Kidney (tissue), 14 donors: Measurements from ENCODE around the gene ADAMTS6. TPM values are rescaled to one million over a fixed set of nuclear protein-coding genes. Genes with fewer than 3 reads are reported as not detected.

Experiments
- DNase-seq, 5 donors: peaks; one replicate each; pipeline ENCODE4 v3.0.0-alpha.2; 2013 to 2020
- FAIRE-seq: peaks from 2 replicates; lab custom pipeline; 2012; peaks lifted over from hg19 to GRCh38; lab: Jason Lieb, UNC
- H3K27ac ChIP-seq, 2 donors: one replicate each; pipeline ENCODE4 v1.7.0; 2013; ENCODE audit warnings: low read depth in 2 of 2, low read length in 2 of 2, inconsistent platforms in 1 of 2
- H3K27me3 ChIP-seq: one replicate; pipeline ENCODE4 v1.7.1; 2013; ENCODE audit warnings: low read length, inconsistent platforms; ENCODE audit not compliant: control insufficient read depth, insufficient read depth
- H3K36me3 ChIP-seq, 3 donors: one replicate each; pipeline versions ENCODE4 v1.7.0 to v1.7.1; 2013; ENCODE audit warnings: low read length in 3 of 3, control low read depth in 1 of 3, inconsistent platforms in 1 of 3; ENCODE audit not compliant: insufficient read depth in 3 of 3, control insufficient read depth in 2 of 3
- H3K4me1 ChIP-seq, 3 donors: one replicate each; pipeline versions ENCODE4 v1.7.0 to v1.7.1; 2013; ENCODE audit warnings: low read length in 3 of 3, inconsistent platforms in 1 of 3, low read depth in 1 of 3; ENCODE audit not compliant: control insufficient read depth in 2 of 3, insufficient read depth in 2 of 3
- H3K4me3 ChIP-seq, 3 donors: one replicate each; pipeline versions ENCODE4 v1.7.0 to v1.8.1; 2013; ENCODE audit warnings: low read length in 3 of 3, control low read depth in 1 of 3, inconsistent platforms in 1 of 3
- H3K9ac ChIP-seq, 3 donors: one replicate each; pipeline versions ENCODE4 v1.7.0 to v1.7.1; 2013; ENCODE audit warnings: low read length in 3 of 3, control low read depth in 1 of 3, inconsistent platforms in 1 of 3
- H3K9me3 ChIP-seq, 3 donors: one replicate each; pipeline versions ENCODE4 v1.7.0 to v1.7.1; 2013; ENCODE audit warnings: low read length in 3 of 3, control low read depth in 1 of 3, inconsistent platforms in 1 of 3; ENCODE audit not compliant: control insufficient read depth in 2 of 3, insufficient read depth in 1 of 3
- CTCF ChIP-seq: IDR thresholded peaks from 3 replicates; pipeline ENCODE4 v1.5.1; 2012; ENCODE audit warnings: mild to moderate bottlenecking, moderate library complexity, borderline replicate concordance; ENCODE audit not compliant: insufficient read depth; ENCODE audit errors: extremely low read depth
- intact Hi-C: fragments of 100-400 bp; cut with DNase I; formaldehyde crosslinking; loops from one replicate; pipeline ENCODE4 v1.11.1; 2022
- polyA plus RNA-seq: library from polyadenylated mRNA; stranded (reverse); fragments of 350-450 nt; fragmentation: Illumina TruSeq; extraction: RNeasy Lipid Tissue Mini Kit (QIAGEN cat#74804); gene quantifications from one replicate; pipeline ENCODE4 v1.2.3, GENCODE V29; 2014; ENCODE audit warnings: low read depth, low replicate concordance; ENCODE audit not compliant: insufficient read depth
- total RNA-seq: library from RNA; stranded (reverse); fragmentation: NEBNext Ultra II Directional; extraction: Animal tissue kit (Norgen Biotek cat#: 25700); gene quantifications from one replicate; pipeline ENCODE4 v1.2.1, GENCODE V29; 2021
- donor health status: control.
- donor health status: control.
- donor health status: control.
- donor health status: control.
- donor health status: control.
- donor health status: DM: yes; HTN: yes; CAD: no.
- donor health status: Normal renal cell carcinoma (clear cell type).

Gene ADAMTS6
- total and polyA plus RNA-seq, 2 donors from 2014 or later = 0.32 to 6.7 TPM

GRCh38 chr5:65334077-65334476 is 147.6 kb downstream of the ADAMTS6 start:
- Histone ChIP-seq H3K27ac (no peak overlapping the region), H3K4me1 (no peaks in the 10 kb centered on the region), H3K27me3 (no peaks in the 10 kb centered on the region), H3K9me3 (no peaks in the 10 kb centered on the region), H3K9ac (no peak overlapping the region), H3K4me3 (no peak overlapping the region), H3K36me3 (no peaks in the 10 kb centered on the region)
- intact Hi-C loops = no loop called here
- no peak for TF ChIP-seq CTCF
- DNase-seq (no peak), FAIRE-seq (no peak)

- H3K9me3 ChIP-seq = no peaks in the 10 kb centered on the region
- H3K27ac ChIP-seq = no peak overlapping the region
- no peaks in the 10 kb centered on the region for H3K36me3 ChIP-seq
- FAIRE-seq (no peak), DNase-seq (peak in 2 of 5 donors; percentile 12 to 18)
- H3K4me1 ChIP-seq = no peaks in the 10 kb centered on the region
- H3K4me3 ChIP-seq = no peak overlapping the region
- no peak overlapping the region for H3K9ac ChIP-seq
- no peaks in the 10 kb centered on the region for H3K27me3 ChIP-seq
- TF ChIP-seq CTCF = no peak
- intact Hi-C loops = no loop called here
Observed at GRCh38 chr5:65332591-65332990, 149.1 kb downstream of the ADAMTS6 start.

- Histone ChIP-seq H3K9me3 (no peaks in the 10 kb centered on the region), H3K4me1 (no peaks in the 10 kb centered on the region), H3K9ac (no peak overlapping the region), H3K4me3 (no peak overlapping the region), H3K27me3 (no peaks in the 10 kb centered on the region), H3K36me3 (no peaks in the 10 kb centered on the region), H3K27ac (no peak overlapping the region)
- intact Hi-C loops = no loop called here
- TF ChIP-seq CTCF = no peak
- DNase-seq (peak in 1 of 5 donors; percentile 11), FAIRE-seq (no peak)
Observed at GRCh38 chr5:65329266-65329665, 152.5 kb downstream of the ADAMTS6 start.

GRCh38 chr5:65327582-65327981 is 154.1 kb downstream of the ADAMTS6 start:
- H3K27ac ChIP-seq = no peak overlapping the region
- DNase-seq (no peak), FAIRE-seq (no peak)
- no peak overlapping the region for H3K9ac ChIP-seq
- no peaks in the 10 kb centered on the region for H3K36me3 ChIP-seq
- intact Hi-C loops = no loop called here
- H3K9me3 ChIP-seq = no peaks in the 10 kb centered on the region
- TF ChIP-seq CTCF = no peak
- H3K4me1 ChIP-seq = no peaks in the 10 kb centered on the region
- H3K27me3 ChIP-seq = no peaks in the 10 kb centered on the region
- no peak overlapping the region for H3K4me3 ChIP-seq
